A549 (cell line): ENCODE data around the gene TSSK3. TPM values are rescaled to one million over a fixed set of nuclear protein-coding genes. Genes with fewer than 3 reads are reported as not detected.

Experiments
- ATAC-seq, 2 experiments: fragments of 200-7000 bp in 1 of 2; fragments of >200 bp in 1 of 2; cut with Nextera tagmentation in 1 of 2; cut with Tn5 transposase in 1 of 2; 3 replicates each; pipeline versions ENCODE4 v1.8.0 to v1.9.1; 2018 to 2020; ENCODE audit warnings: mild to moderate bottlenecking in 1 of 2, moderate library complexity in 1 of 2
- CTCF ChIA-PET: fragments of 300-600 bp; sonication (Branson Sonifier 250); formaldehyde crosslinking; extraction: SDS; loops from one replicate; lab custom pipeline; 2021; ENCODE audit warnings: antibody characterized with exemption, inconsistent platforms; lab: Yijun Ruan, JAX
- POLR2A ChIA-PET: fragments of 350-600 bp; formaldehyde crosslinking; extraction: SDS; loops from one replicate; lab custom pipeline; 2021; ENCODE audit warnings: antibody characterized with exemption, inconsistent platforms; lab: Yijun Ruan, JAX
- DNase-seq, 2 experiments: peaks; one replicate each; pipeline versions ENCODE4 v3.0.0 to v3.0.0-alpha.2; 2011 to 2016; ENCODE audit warnings: low read depth in 1 of 2, low spot score in 1 of 2
- FAIRE-seq: peaks from 2 replicates; lab custom pipeline; 2011; peaks lifted over from hg19 to GRCh38; lab: Jason Lieb, UNC
- H3K27ac ChIP-seq, 2 experiments: fragments of >200 bp; sonication (Bioruptor Twin); formaldehyde crosslinking; 3 replicates each; pipeline ENCODE4 v1.5.1; 2016 to 2017
- H3K4me1 ChIP-seq: fragments of >200 bp; sonication (Bioruptor Twin); formaldehyde crosslinking; 3 replicates; pipeline ENCODE4 v1.6.1; 2016
- H3K4me2 ChIP-seq: fragments of >200 bp; sonication (Bioruptor Twin); formaldehyde crosslinking; 3 replicates; pipeline ENCODE4 v1.6.1; 2016
- H3K4me3 ChIP-seq: fragments of >200 bp; sonication (Bioruptor Twin); formaldehyde crosslinking; 3 replicates; pipeline ENCODE4 v1.5.1; 2016
- H3K9me3 ChIP-seq: fragments of >200 bp; sonication (Bioruptor Twin); formaldehyde crosslinking; 3 replicates; pipeline ENCODE4 v1.6.1; 2016
- BHLHE40 ChIP-seq: IDR thresholded peaks from 2 replicates; pipeline ENCODE4 v1.6.1; 2012; ENCODE audit warnings: low read depth, low read length, inconsistent platforms
- CBX2 ChIP-seq: fragments of 200-600 bp; sonication (generic); IDR thresholded peaks from 2 replicates; pipeline ENCODE4 v1.6.1; 2016; ENCODE audit warnings: low read depth, mild to moderate bottlenecking, borderline replicate concordance
- CBX8 ChIP-seq: fragments of 200-600 bp; sonication (generic); IDR thresholded peaks from 2 replicates; pipeline ENCODE4 v1.6.1; 2016
- CHD4 ChIP-seq: fragments of 200-600 bp; sonication (generic); IDR thresholded peaks from 2 replicates; pipeline ENCODE4 v1.6.1; 2016; ENCODE audit warnings: antibody characterized with exemption, mild to moderate bottlenecking, borderline replicate concordance
- CTCF ChIP-seq: fragments of >200 bp; sonication (Bioruptor Twin); formaldehyde crosslinking; IDR thresholded peaks from 3 replicates; pipeline ENCODE4 v1.5.1; 2016
- EHF ChIP-seq: fragments of 250-450 bp; sonication (Bioruptor Pico); IDR thresholded peaks from 2 replicates; pipeline ENCODE4 v1.5.0; 2020; ENCODE audit warnings: mild to moderate bottlenecking
- FOSL2 ChIP-seq, 2 experiments: fragments of 450-650 bp in 1 of 2; fragments of >200 bp in 1 of 2; sonication (Bioruptor Twin) in 1 of 2; formaldehyde crosslinking; IDR thresholded peaks; 2 replicates each; pipeline versions ENCODE4 v1.5.0 to v1.6.1; 2016 to 2020; ENCODE audit warnings: mild to moderate bottlenecking in 1 of 2, moderate library complexity in 1 of 2
- HDAC2 ChIP-seq: fragments of 200-600 bp; sonication (generic); IDR thresholded peaks from 2 replicates; pipeline ENCODE4 v1.6.1; 2016
- HES2 ChIP-seq: fragments of >200 bp; sonication (Bioruptor Twin); formaldehyde crosslinking; IDR thresholded peaks from 2 replicates; pipeline ENCODE4 v1.6.1; 2016
- HOXB13 ChIP-seq: fragments of 250-450 bp; sonication (Bioruptor Pico); IDR thresholded peaks from 2 replicates; pipeline ENCODE4 v1.5.0; 2020; ENCODE audit warnings: low read depth, mild to moderate bottlenecking, moderate library complexity
- JUN ChIP-seq, 2 experiments: fragments of >200 bp; sonication (Bioruptor Twin); formaldehyde crosslinking; IDR thresholded peaks; 2 replicates in 1 of 2; 3 replicates in 1 of 2; pipeline ENCODE4 v1.6.1; 2016 to 2017
- JUNB ChIP-seq: fragments of >200 bp; sonication (Bioruptor Twin); formaldehyde crosslinking; IDR thresholded peaks from 2 replicates; pipeline ENCODE4 v1.6.1; 2016
- MAFK ChIP-seq: fragments of 450-650 bp; IDR thresholded peaks from 2 replicates; pipeline ENCODE4 v1.6.1; 2014; ENCODE audit not compliant: partially characterized antibody
- MAZ ChIP-seq: fragments of 150-350 bp; IDR thresholded peaks from 2 replicates; pipeline ENCODE4 v1.6.1; 2014; ENCODE audit warnings: antibody characterized with exemption, low read depth, low read length, borderline replicate concordance
- MYC ChIP-seq: IDR thresholded peaks from 2 replicates; pipeline ENCODE4 v1.6.1; 2012; ENCODE audit warnings: mild to moderate bottlenecking, inconsistent platforms, low read length, improper control_type of control experiment, borderline replicate concordance
- NFE2L2 ChIP-seq: fragments of 150-350 bp; conservative IDR thresholded peaks from 2 replicates; pipeline ENCODE4 v1.6.1; 2014; ENCODE audit warnings: low read length
- POLR2AphosphoS2 ChIP-seq: conservative IDR thresholded peaks from 2 replicates; pipeline ENCODE4 v1.6.1; 2012; ENCODE audit warnings: low read length, improper control_type of control experiment, inconsistent platforms
- RFX5 ChIP-seq: fragments of 450-650 bp; IDR thresholded peaks from 2 replicates; pipeline ENCODE4 v1.7.1; 2014; ENCODE audit warnings: antibody characterized with exemption, mild to moderate bottlenecking, moderate library complexity
- SMC3 ChIP-seq: fragments of >200 bp; sonication (Bioruptor Twin); formaldehyde crosslinking; IDR thresholded peaks from 3 replicates; pipeline ENCODE4 v1.6.1; 2018; ENCODE audit warnings: inconsistent platforms
- TFCP2L1 ChIP-seq: fragments of 250-450 bp; sonication (Bioruptor Pico); IDR thresholded peaks from 2 replicates; pipeline ENCODE4 v1.5.0; 2021; ENCODE audit warnings: mild to moderate bottlenecking
- ZC3H11A ChIP-seq: fragments of 450-650 bp; IDR thresholded peaks from 2 replicates; pipeline ENCODE4 v1.6.1; 2014; ENCODE audit warnings: antibody characterized with exemption, mild to moderate bottlenecking
- ZNF302 ChIP-seq: fragments of 250-450 bp; sonication (Bioruptor Pico); IDR thresholded peaks from 2 replicates; pipeline ENCODE4 v1.9.0; 2021; ENCODE audit warnings: inconsistent platforms, mild to moderate bottlenecking, moderate library complexity
- WGBS: methylation state at CpG from one replicate; pipeline ENCODE4 v1.1.6; 2017; ENCODE audit errors: missing lambda C conversion rate; 5-methylcytosine and 5-hydroxymethylcytosine counted together
- polyA plus RNA-seq, 4 experiments: library from polyadenylated mRNA; depleted of rRNA in 3 of 4; stranded (reverse); fragments of >200 nt; fragmentation: RNase III in 1 of 4; extraction: RNeasy Plus Mini Kit Qiagen cat#74134 plus additional on column Dnase treatment in 1 of 4; gene quantifications; 2 replicates in 3 of 4; 3 replicates in 1 of 4; pipeline ENCODE4 v1.2.3, GENCODE V29; 2011 to 2017
- TF ChIP-seq, protein P1 (sequence below): fragments of >200 bp; sonication (Bioruptor Twin); formaldehyde crosslinking; IDR thresholded peaks from 3 replicates; pipeline ENCODE4 v1.6.1; 2016
- TF ChIP-seq, protein P2 (sequence below): fragments of 250-450 bp; sonication (Bioruptor Pico); IDR thresholded peaks from 2 replicates; pipeline ENCODE4 v1.5.0; 2020; ENCODE audit warnings: low read depth, mild to moderate bottlenecking, moderate library complexity
- TF ChIP-seq, protein P3 (sequence below): IDR thresholded peaks from 2 replicates; pipeline ENCODE4 v1.6.1; 2012

The TSSK3 gene
- polyA plus RNA-seq, 2 of the 4 experiments (the other 2 are of a cell fraction), result 0.31 to 0.37 TPM

GRCh38 chr1:32338637-32339145, 23.6 kb upstream of the TSSK3 start:
- FAIRE-seq, result no peak
- Histone ChIP-seq H3K27ac (no peak overlapping the region), H3K4me1 (peaks cover 17% of the 10 kb centered on the region), H3K4me3 (no peak overlapping the region), H3K4me2 (no peak overlapping the region), H3K9me3 (no peaks in the 10 kb centered on the region)
- DNase-seq, result no peak
- CTCF ChIA-PET, result no interaction called here
- no peak for ATAC-seq
- POLR2A ChIA-PET, result interaction anchor here (1.3 kb wide), 1 partner anchor 13 kb away, joined by 5 read pairs; no protein-coding TSS in a partner anchor
- WGBS, result 81% methylated on average over 14 of the region's 14 CpGs
- TF ChIP-seq JUNB (no peak), JUN (IDR thresholded peaks at IDR 0.05) (no peak), ZC3H11A (no peak), HOXB13 (CRISPR knock-in tag) (no peak), CBX8 (no peak), BHLHE40 (no peak), FOSL2 (IDR thresholded peaks at IDR 0.05) (no peak), FOSL2 (CRISPR knock-in tag; IDR thresholded peaks at IDR 0.05) (no peak)

DNA sequence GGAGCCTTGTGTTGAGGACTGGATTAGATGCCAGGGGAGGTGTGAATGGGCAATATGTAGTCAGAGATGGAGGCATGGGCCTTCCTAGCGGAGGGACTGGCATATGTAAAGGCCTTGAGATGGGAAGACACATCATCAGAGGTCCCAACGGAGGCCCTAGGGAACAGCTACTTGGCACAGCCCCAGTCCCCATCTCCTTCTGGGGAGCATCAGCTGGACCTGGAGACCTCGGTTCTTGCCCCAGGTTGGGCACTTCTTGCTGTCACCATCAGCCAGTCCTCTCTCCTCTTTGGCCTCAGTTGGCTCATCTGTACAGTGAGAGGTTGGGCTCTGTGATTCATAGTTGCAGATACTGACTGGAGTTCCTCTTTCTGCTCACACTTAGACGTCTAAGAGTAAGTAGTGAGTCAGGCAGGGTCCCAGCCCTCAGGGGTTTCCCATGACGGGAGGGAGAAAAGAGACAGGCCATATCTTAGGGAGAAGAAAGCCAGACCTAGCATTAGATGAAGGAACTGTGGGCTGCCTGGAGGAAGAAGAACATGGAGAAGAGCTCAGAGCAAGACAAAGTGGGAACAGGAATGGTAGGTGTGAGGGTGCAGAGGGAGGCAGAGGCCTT, 22.9 kb upstream of the TSSK3 start:
- no peak overlapping the region for H3K4me3 ChIP-seq
- POLR2A ChIA-PET, result no interaction called here

GRCh38 chr1:32341186-32341757, 21.1 kb upstream of the TSSK3 start:
- no peak overlapping the region for H3K4me3 ChIP-seq
- H3K27ac ChIP-seq, result no peak overlapping the region
- ATAC-seq, result no peak
- no peak for FAIRE-seq
- CTCF ChIA-PET, result no interaction called here
- no peak for DNase-seq
- POLR2A ChIA-PET, result interaction anchor here (1.8 kb wide), 1 partner anchor 10 kb away, joined by 6 read pairs; no protein-coding TSS in a partner anchor
- H3K4me1 ChIP-seq, result 0 out of 3 replicates have a peak, but pooled peaks cover 6% of the 10 kb centered on the region
- H3K9me3 ChIP-seq, result no peaks in the 10 kb centered on the region
- 99% methylated on average over 9 of the region's 11 CpGs for WGBS
- H3K4me2 ChIP-seq, result no peak overlapping the region
- TF ChIP-seq CHD4 (no peak), POLR2AphosphoS2 (no peak), MAFK (no peak), HES2 (no peak), RFX5 (no peak), MYC (no peak), CTCF (no peak)
- TF ChIP-seq, protein P1, sequence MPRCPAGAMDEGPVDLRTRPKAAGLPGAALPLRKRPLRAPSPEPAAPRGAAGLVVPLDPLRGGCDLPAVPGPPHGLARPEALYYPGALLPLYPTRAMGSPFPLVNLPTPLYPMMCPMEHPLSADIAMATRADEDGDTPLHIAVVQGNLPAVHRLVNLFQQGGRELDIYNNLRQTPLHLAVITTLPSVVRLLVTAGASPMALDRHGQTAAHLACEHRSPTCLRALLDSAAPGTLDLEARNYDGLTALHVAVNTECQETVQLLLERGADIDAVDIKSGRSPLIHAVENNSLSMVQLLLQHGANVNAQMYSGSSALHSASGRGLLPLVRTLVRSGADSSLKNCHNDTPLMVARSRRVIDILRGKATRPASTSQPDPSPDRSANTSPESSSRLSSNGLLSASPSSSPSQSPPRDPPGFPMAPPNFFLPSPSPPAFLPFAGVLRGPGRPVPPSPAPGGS, result no peak
- TF ChIP-seq, protein P2, sequence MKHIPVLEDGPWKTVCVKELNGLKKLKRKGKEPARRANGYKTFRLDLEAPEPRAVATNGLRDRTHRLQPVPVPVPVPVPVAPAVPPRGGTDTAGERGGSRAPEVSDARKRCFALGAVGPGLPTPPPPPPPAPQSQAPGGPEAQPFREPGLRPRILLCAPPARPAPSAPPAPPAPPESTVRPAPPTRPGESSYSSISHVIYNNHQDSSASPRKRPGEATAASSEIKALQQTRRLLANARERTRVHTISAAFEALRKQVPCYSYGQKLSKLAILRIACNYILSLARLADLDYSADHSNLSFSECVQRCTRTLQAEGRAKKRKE (CRISPR knock-in tag), result no peak

More for the DNA sequence above, 22.9 kb upstream of the TSSK3 start:
- WGBS, result 70% methylated on average over 5 of the region's 5 CpGs
- Histone ChIP-seq H3K9me3 (no peaks in the 10 kb centered on the region), H3K4me2 (no peak overlapping the region), H3K4me1 (peaks cover 9% of the 10 kb centered on the region; the same call in 2 of the 3 replicates), H3K27ac (no peak overlapping the region)
- no peak for ATAC-seq
- TF ChIP-seq CBX8 (no peak), FOSL2 (IDR thresholded peaks at IDR 0.05) (no peak), FOSL2 (CRISPR knock-in tag; IDR thresholded peaks at IDR 0.05) (no peak), HDAC2 (no peak), TFCP2L1 (CRISPR knock-in tag) (no peak), ZNF302 (CRISPR knock-in tag) (no peak), NFE2L2 (no peak), JUNB (no peak), EHF (CRISPR knock-in tag) (no peak), CTCF (no peak), HES2 (no peak), CBX2 (no peak), MAZ (no peak), SMC3 (no peak), RFX5 (no peak), JUN (IDR thresholded peaks at IDR 0.05) (no peak)
- TF ChIP-seq, protein P3, sequence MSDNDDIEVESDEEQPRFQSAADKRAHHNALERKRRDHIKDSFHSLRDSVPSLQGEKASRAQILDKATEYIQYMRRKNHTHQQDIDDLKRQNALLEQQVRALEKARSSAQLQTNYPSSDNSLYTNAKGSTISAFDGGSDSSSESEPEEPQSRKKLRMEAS, result no peak
- no peak for FAIRE-seq
- CTCF ChIA-PET, result no interaction called here
- DNase-seq, result no peak
